ENCODE data around the gene CEP95.
A peak's percentile ranks its signal among the peaks of the same experiment; 100 is the strongest.

DNA sequence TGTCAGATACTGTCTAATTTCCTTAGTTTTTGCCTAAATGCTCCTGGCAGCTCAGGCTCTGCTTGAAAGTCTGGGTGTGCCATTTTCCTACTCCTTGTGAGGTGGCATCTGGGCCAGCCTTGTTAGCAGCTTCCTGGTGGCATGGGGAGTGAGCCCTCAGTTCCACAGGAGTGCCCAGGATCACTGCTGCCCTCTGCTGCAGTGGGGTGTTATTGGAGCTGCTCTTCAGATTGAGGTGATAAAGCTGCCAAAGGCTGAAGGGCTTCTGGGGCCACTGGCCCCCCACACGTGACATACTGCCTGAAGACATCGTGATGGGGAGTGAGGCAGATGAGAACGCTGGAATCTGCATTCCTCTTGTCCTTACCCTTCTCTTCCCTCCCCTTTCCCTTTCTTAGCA is 27.4 kb downstream of the CEP95 start:
- TF ChIP-seq, protein P1, sequence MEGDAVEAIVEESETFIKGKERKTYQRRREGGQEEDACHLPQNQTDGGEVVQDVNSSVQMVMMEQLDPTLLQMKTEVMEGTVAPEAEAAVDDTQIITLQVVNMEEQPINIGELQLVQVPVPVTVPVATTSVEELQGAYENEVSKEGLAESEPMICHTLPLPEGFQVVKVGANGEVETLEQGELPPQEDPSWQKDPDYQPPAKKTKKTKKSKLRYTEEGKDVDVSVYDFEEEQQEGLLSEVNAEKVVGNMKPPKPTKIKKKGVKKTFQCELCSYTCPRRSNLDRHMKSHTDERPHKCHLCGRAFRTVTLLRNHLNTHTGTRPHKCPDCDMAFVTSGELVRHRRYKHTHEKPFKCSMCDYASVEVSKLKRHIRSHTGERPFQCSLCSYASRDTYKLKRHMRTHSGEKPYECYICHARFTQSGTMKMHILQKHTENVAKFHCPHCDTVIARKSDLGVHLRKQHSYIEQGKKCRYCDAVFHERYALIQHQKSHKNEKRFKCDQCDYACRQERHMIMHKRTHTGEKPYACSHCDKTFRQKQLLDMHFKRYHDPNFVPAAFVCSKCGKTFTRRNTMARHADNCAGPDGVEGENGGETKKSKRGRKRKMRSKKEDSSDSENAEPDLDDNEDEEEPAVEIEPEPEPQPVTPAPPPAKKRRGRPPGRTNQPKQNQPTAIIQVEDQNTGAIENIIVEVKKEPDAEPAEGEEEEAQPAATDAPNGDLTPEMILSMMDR (IDR thresholded peaks at IDR 0.05): peak in 3 of 6 experiments; percentile 15 to 31 (median 22)
- TF ChIP-seq POLR2A (IDR thresholded peaks at IDR 0.05): no peak

Data from thyroid gland (tissue), 4 donors.